Activated naive CD8-positive, alpha-beta T cell (primary cell): ENCODE measurements around the gene P2RX1.
A peak's percentile ranks its signal among the peaks of the same experiment; 100 is the strongest.

Experiments
- H3K27ac Mint-ChIP-seq: one replicate; pipeline ENCODE4 v1.8.0; 2021; ENCODE audit warnings: mixed read lengths
- H3K27me3 Mint-ChIP-seq: one replicate; pipeline ENCODE4 v1.8.0; 2021; ENCODE audit warnings: mixed read lengths
- H3K36me3 Mint-ChIP-seq: one replicate; pipeline ENCODE4 v1.8.0; 2021; ENCODE audit warnings: mixed read lengths
- H3K4me1 Mint-ChIP-seq: one replicate; pipeline ENCODE4 v1.8.0; 2021; ENCODE audit warnings: low read depth, mixed read lengths
- H3K4me3 Mint-ChIP-seq: one replicate; pipeline ENCODE4 v1.8.0; 2021; ENCODE audit warnings: mild to moderate bottlenecking, mixed read lengths
- H3K9me3 Mint-ChIP-seq: one replicate; pipeline ENCODE4 v1.8.0; 2021; ENCODE audit warnings: low read depth, mixed read lengths

The P2RX1 gene

DNA sequence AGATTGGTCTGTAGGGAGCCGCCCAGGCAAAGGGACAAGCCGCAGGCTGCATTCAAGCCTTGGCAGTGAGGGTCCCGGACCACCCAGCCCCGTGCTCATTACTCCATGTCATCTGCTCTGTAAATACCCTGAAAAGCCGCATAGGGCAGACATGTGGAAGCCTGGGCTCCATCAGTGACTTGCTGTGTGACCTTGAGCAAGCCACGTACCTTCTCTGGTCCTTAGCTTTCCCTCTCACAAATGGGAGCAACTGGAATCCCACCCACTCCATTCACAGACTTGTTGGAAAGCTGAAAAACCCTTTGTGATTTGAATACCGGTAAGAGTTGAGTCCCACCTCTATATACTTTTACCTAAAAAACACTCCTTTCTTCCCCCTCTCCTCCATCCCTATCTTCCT is 35.3 kb downstream of the P2RX1 start:
- Mint-ChIP-seq H3K4me1 (peaks cover under 1% of the 10 kb centered on the region), H3K36me3 (peaks cover 2% of the 10 kb centered on the region), H3K27ac (no peak overlapping the region), H3K9me3 (no peaks in the 10 kb centered on the region), H3K4me3 (no peak overlapping the region), H3K27me3 (no peaks in the 10 kb centered on the region)

DNA sequence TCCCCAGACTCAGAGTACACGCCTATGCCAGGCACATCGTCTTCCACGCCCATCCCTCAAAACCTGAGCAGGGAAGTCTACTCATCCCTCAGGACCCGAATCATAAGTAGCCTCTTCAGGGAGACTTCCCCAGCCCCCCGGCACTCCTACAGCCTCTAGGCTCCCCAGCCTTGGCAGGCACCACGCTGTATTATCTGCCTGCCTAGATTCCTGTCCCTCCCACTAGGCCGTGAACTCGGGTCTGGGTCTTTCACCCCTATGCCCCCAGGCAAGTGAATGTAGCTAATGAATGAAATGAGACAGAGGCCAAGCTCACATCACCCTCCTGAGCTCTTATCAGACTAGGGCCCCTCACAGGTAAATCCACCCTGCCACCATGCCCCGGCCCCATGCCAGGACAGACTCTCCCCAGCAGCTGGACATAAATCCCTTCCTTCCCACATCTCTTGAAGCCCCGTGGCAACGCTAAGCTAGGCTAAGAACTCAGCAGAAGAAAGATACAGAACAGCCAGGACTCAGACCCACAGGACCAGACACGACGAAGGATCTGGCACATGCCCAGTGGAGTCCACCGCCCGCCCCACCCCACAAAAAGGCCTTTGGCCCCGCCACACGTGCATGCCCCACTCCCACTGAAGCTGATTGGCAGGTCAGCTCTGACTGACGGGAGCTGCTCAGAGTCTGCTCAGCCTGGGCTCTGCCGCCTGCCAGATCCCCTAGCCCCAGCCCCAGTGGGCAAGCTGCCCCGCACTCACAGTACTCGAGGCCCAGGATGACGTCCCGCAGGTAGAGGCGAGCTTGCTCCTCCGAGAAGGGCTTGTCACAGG is 36.5 kb downstream of the P2RX1 start:
- Mint-ChIP-seq H3K27ac (no peak overlapping the region), H3K9me3 (no peaks in the 10 kb centered on the region), H3K36me3 (peaks cover 2% of the 10 kb centered on the region), H3K4me3 (no peak overlapping the region), H3K4me1 (no peaks in the 10 kb centered on the region), H3K27me3 (no peaks in the 10 kb centered on the region)

DNA sequence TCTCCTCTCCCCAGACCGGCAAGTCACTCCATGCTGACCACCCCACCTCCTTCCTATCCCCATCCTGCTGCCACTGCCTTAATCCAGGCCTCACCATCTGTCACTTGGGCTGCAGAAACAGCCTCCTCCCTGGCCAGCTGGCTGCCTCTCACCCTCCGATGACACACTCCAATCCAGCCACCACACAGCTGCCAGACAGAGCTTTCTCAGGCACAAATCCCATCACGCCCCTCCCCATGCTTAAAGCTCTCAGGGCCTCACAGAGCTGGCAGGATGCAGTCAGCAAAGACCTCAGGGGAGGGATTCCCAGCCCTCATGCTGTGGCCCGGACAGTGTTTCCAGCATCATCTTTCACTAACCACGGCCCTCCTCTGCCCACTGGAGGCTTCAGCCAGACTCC is 37.1 kb downstream of the P2RX1 start:
- Mint-ChIP-seq H3K4me1 (no peaks in the 10 kb centered on the region), H3K27me3 (no peaks in the 10 kb centered on the region), H3K27ac (no peak overlapping the region)

DNA sequence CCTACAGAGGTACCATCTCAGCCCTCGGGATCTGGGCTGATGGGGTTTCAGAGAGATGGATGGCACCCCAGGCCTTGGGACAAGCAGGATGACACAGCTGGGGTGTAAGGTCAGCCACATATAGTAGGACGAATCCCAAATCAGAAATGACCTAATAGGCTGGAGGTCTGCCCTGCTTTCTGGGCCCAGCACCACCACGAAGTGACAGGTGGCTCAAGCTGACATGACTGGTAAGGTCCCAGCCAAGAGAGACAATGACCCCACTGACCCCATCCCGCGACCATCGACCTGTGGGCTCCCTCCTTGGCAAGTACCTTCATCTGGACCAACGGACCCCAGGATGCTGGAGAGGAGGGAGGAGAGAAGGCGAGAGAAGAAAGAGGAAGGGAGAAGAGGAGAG is 39.0 kb downstream of the P2RX1 start:
- no peak overlapping the region for H3K27ac Mint-ChIP-seq
- H3K4me1 Mint-ChIP-seq, result no peaks in the 10 kb centered on the region
- H3K9me3 Mint-ChIP-seq, result no peaks in the 10 kb centered on the region
- peaks cover 5% of the 10 kb centered on the region for H3K36me3 Mint-ChIP-seq
- no peaks in the 10 kb centered on the region for H3K27me3 Mint-ChIP-seq
- H3K4me3 Mint-ChIP-seq, result no peak overlapping the region

More for the DNA sequence above, 37.1 kb downstream of the P2RX1 start:
- Mint-ChIP-seq H3K9me3 (no peaks in the 10 kb centered on the region), H3K4me3 (no peak overlapping the region), H3K36me3 (peaks cover 2% of the 10 kb centered on the region)

DNA sequence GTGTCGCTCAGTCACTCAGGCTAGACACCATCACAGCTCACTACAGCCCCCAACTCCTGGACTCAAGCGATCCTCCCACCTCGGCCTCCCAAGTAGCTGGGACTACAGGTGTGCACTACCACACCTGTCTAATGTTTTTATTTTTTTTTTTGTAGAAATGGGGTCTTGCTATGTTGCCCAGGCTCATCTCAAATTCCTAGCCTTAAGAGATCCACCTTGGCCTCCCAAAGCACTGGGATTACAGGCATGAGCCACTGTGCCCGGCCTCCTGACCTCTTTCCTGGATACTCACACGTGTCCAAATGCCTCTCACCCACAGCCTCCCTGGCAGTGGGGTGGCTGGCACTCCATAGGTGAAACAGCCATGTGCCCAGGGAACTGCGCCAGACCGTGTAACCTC is 40.9 kb downstream of the P2RX1 start:
- peaks cover 7% of the 10 kb centered on the region for H3K4me1 Mint-ChIP-seq
- H3K9me3 Mint-ChIP-seq, result no peaks in the 10 kb centered on the region
- H3K4me3 Mint-ChIP-seq, result no peak overlapping the region
- H3K36me3 Mint-ChIP-seq, result peaks cover 5% of the 10 kb centered on the region
- H3K27me3 Mint-ChIP-seq, result no peaks in the 10 kb centered on the region
- no peak overlapping the region for H3K27ac Mint-ChIP-seq

DNA sequence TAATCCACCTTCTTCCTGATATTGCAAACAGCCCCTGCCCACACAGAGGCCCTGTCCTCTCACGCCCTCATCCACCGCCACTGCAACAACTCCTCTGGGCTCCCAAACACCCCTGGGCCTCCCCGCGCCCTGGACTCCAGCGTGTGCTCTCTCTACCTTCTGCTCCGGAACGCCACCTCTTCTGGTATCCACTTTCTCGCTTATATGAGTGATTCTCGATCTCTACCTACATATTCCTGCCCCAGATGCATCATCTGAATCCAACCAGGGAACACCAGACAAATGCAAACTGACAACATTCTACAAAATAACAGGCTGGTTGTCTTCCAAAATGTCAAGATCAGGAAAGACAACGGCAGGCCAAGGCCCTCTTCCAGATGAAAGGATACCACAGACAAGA is 42.4 kb downstream of the P2RX1 start:
- Mint-ChIP-seq H3K36me3 (peaks cover 3% of the 10 kb centered on the region), H3K4me1 (peaks cover 7% of the 10 kb centered on the region), H3K9me3 (no peaks in the 10 kb centered on the region), H3K4me3 (no peak overlapping the region), H3K27ac (no peak overlapping the region), H3K27me3 (no peaks in the 10 kb centered on the region)

DNA sequence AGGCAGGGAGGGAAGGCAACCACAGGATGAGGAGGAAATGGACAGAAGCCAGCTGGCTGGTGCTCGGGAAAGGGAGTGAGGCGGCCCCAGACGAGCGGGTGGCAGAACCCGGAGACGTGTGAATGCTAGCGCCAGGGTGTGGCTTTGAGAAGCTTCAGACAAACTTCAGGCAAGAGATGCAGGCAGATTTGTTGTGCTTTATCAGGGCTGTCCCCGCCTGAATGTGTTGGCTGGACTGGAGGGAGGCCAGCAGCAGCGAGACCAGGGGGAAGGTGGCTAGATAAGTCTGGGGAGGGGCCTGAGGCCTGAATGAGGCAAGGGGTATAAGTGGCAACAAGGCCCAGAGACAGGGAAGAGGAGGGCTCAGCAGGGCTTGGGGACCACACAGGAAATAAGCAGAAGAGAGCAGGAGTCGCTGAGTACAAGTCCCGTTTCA is 45.4 kb downstream of the P2RX1 start:
- peak overlapping the region; percentile 71 for H3K4me3 Mint-ChIP-seq
- no peaks in the 10 kb centered on the region for H3K27me3 Mint-ChIP-seq
- H3K27ac Mint-ChIP-seq, result peak overlapping the region; percentile 88
- H3K9me3 Mint-ChIP-seq, result no peaks in the 10 kb centered on the region
- peaks cover 7% of the 10 kb centered on the region for H3K4me1 Mint-ChIP-seq
- H3K36me3 Mint-ChIP-seq, result peaks cover 3% of the 10 kb centered on the region

DNA sequence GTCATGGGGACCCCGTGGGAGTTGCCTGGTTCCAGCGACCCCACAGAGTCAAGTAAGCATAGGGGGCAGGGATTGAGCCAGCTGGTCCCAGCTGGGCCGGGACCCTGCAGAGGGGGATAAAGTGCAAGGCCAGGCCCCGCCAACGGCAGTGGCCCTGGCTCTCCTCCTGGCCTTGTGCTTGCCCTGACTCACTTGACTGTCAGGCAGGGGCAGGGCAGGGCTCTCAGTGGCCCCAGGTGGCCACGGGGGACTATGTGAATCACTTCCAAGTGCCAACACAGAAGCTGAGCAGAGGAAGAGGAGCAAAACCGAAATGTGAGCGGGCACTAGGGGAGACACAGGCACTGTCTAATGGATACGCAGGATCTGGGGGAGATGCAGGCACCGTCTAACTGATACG is 48.7 kb downstream of the P2RX1 start:
- Mint-ChIP-seq H3K4me1 (peaks cover 7% of the 10 kb centered on the region), H3K36me3 (no peaks in the 10 kb centered on the region), H3K27me3 (no peaks in the 10 kb centered on the region), H3K9me3 (no peaks in the 10 kb centered on the region), H3K27ac (no peak overlapping the region), H3K4me3 (no peak overlapping the region)

DNA sequence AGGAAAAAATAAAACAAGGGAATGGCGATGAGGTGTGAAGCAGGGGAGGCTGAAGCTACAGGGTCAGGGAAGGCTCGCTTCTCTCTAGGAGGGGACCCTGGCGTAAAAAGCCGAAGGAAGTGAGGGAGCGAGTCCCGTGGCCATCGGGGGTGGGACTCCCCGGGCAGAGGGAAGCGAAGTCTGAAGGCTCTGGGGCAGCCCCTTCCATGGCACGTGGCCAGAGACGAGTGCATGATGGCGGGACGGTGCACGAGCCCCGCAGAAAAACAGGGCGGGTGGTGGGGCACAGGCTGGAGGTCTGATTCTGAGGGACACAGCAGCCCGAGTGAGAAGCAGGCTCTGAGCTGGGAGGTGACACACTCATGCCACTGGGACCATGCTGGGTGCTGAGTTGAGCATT is 49.2 kb downstream of the P2RX1 start:
- Mint-ChIP-seq H3K36me3 (no peaks in the 10 kb centered on the region), H3K4me3 (no peak overlapping the region), H3K27ac (no peak overlapping the region), H3K4me1 (peaks cover 7% of the 10 kb centered on the region), H3K9me3 (no peaks in the 10 kb centered on the region), H3K27me3 (no peaks in the 10 kb centered on the region)

DNA sequence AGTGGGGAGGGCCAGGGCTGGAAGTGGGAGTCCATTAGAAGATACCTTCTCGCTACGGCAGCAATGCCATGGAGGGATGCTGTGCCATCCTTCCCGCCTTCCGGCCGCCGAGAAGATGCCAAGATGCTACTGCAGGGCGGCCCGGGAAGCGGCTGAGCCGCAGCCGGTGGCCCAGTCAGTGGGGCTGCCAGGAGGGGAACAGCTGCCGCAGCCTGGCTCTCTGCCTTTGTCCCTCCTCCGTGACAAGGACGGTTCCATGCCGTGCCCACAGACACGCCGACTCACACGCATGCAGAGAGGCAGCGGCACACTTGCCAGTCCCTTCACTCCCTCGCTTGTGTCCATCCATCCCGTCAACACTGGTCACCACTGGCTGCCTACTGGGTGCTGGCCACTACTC is 50.0 kb downstream of the P2RX1 start:
- Mint-ChIP-seq H3K4me3 (no peak overlapping the region), H3K27ac (no peak overlapping the region), H3K36me3 (peaks cover 1% of the 10 kb centered on the region), H3K27me3 (no peaks in the 10 kb centered on the region), H3K4me1 (peaks cover 6% of the 10 kb centered on the region), H3K9me3 (no peaks in the 10 kb centered on the region)

DNA sequence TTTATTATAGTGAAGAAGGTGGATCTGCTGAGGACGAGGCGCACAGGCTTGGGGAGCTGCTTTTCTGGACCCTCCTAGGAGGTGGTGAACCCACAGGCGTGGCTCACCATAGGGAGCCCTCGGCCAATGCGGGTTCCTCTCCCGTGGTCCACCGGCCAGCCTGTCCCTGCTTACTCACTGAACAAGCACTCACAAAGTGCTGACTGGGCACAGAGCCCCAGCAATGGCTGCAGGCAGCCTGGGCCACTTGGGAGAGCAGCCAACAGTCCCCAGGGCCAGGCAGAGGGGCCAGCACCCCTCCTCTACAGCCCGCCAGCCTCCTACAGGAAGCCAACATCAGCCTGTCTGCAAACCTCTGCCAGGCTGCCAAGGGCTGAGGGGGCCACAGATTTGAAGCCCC is 51.1 kb downstream of the P2RX1 start:
- Mint-ChIP-seq H3K27ac (no peak overlapping the region), H3K4me1 (no peaks in the 10 kb centered on the region), H3K4me3 (no peak overlapping the region), H3K9me3 (no peaks in the 10 kb centered on the region), H3K36me3 (peaks cover 3% of the 10 kb centered on the region), H3K27me3 (no peaks in the 10 kb centered on the region)

DNA sequence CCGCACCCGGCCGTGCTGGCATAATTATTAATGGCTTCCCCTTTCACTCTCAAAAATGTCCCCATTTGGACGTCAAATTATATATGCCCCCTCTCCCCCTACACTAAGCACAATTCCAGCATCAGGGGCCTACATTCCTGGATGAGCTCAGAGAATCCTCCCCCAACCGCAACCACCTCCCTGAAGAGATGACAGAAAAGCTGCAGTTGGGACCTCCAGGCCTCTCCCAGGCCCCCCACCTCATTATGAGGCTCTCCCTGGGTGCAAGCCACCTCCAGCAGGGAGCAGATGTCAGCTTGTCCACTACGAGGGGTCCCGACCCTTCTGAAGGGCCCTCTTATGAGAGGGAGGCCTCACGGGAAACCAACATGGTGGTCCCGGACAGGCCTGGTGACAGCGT is 51.7 kb downstream of the P2RX1 start:
- H3K36me3 Mint-ChIP-seq, result peaks cover 3% of the 10 kb centered on the region
- H3K4me1 Mint-ChIP-seq, result no peaks in the 10 kb centered on the region
- no peaks in the 10 kb centered on the region for H3K27me3 Mint-ChIP-seq
- H3K27ac Mint-ChIP-seq, result no peak overlapping the region
- H3K4me3 Mint-ChIP-seq, result no peak overlapping the region
- no peaks in the 10 kb centered on the region for H3K9me3 Mint-ChIP-seq

DNA sequence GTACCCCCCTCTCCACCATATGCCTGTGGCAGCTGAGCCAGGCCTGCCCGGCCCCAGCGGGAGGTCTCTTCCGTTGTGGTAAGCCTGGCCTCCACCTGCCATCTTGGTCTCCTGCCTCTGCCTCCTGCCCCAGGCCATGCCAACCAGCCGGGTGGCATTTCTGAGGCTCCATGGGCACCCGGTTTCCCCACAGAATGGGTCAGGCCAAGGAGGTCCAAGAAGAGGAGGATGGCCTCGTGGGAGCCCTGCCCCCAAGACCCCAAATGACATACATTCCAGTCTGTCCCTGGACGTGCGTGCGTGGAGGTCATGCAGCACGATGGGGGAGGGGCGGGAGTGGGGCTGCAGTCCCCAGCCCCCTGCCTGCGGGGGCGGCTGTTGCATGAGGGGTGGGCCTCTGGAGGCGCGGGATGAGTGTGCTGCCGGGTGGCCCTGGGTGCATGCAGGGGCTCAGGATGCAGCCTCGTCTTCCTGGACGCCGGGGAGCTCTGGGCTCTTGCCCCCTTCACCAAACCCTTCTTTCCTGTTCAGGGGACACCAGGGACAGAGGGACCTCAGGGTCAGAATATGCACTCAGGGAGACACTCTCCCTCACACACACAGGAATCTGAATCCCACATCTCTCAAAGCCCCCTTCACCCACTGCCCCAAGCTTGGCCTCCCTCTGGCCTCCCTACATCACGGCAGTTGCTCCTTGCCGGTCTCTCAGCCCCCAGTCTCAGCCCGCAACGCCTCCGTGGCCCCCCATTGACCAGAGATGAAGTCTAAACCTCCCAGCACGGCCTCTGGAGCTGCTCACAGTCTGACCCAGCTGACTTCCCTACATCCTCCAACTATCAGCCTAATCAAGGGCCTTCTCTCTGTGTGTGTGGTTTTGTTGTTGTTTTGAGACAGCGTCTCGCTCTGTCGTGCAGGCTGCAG is 54.2 kb downstream of the P2RX1 start:
- Mint-ChIP-seq H3K27me3 (no peaks in the 10 kb centered on the region), H3K36me3 (peaks cover 3% of the 10 kb centered on the region), H3K27ac (no peak overlapping the region), H3K4me3 (no peak overlapping the region), H3K9me3 (no peaks in the 10 kb centered on the region), H3K4me1 (no peaks in the 10 kb centered on the region)

DNA sequence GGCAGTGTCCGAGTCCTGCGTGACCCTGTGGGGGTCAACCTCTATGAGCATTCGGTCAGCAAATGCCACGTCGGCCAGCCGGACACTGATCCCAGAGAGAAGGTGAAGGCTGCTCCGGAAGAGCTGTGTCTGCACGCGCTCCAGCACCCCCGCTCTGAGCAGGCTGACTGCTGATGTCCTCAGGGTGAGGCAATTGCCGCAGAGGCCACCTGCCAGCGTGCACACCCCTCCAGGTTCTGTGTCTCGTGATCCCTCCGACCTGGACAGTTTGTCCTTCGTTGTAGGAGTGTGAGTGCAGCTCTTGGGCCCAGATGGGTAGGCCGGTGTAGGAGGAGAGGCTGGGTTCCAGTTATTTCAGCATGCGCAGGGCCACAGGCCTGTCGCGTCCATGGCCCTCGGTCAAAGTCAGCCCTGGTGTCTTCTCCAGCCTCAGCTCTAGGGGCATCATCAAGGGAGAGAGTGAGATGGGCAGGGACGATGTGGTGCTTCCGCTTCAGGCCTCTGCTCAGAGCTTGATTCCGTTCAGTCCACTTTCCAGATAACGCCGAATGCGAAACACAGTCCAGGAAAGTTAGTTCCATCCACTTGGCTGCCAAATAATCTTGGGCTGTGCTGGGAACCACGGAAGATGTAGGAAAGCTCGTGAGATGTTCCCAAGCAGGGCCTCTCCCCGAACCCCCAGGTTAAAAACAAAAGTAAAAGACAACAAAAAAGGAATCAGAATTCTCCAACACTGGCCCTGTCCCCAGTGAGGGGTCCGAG is 55.1 kb downstream of the P2RX1 start:
- Mint-ChIP-seq H3K27me3 (no peaks in the 10 kb centered on the region), H3K4me3 (no peak overlapping the region), H3K27ac (no peak overlapping the region), H3K4me1 (no peaks in the 10 kb centered on the region), H3K9me3 (no peaks in the 10 kb centered on the region), H3K36me3 (peaks cover 3% of the 10 kb centered on the region)

DNA sequence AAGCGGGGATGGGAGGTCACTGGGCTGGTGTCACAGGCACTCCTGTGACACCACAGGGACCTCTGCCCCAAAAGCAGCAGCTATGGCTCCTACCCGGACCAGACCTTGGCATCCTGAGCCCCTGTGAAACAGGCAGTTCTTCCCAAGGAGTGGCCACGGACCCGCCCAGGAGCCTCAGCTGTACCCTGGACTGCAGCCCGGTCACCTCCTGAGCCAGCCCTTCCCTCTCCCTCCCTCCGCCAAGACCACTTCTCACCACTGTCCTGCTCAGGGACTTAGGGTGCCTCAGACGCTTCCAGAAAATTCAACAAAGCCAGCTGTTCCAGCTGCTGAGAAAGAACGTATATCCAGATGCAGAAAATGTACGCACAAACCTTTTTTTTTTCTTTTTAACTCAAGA is 56.3 kb downstream of the P2RX1 start:
- no peak overlapping the region for H3K4me3 Mint-ChIP-seq
- H3K27ac Mint-ChIP-seq, result no peak overlapping the region
- H3K27me3 Mint-ChIP-seq, result no peaks in the 10 kb centered on the region
- H3K4me1 Mint-ChIP-seq, result no peaks in the 10 kb centered on the region
- H3K9me3 Mint-ChIP-seq, result no peaks in the 10 kb centered on the region
- peaks cover 3% of the 10 kb centered on the region for H3K36me3 Mint-ChIP-seq
